Measurements from ENCODE around the gene OR8K3.

The OR8K3 gene

DNA sequence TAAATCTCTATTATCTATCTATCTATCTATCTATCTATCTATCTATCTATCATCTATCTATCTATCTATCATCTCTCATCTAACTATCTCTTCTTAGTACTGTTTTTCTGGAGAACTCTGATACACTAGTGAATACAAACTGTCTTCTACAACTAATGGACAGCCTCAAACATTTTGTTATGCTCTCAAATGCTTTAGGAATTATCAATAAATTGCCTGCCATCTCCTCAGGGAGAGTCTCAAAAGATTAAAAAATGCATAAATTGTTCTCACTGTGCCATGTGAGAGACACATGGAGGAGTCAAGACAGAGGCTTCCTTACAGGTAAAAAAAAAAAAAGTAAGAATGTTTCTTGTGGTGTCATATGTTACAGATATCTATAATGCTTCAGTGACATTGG lies at the start of gene OR8K3:
Gene OR8K3, plus strand, starts transcription at position 301 of the 400 bp plus-strand sequence. CDS start 3,163 bp downstream, outside the sequence.
- H3K4me3 ChIP-seq (ENCODE audit: control insufficient read depth, low read depth, low read length): no peak within 1 kb of the TSS
- no peak for DNase-seq (ENCODE audit: low read depth)
- TF ChIP-seq, protein P1, sequence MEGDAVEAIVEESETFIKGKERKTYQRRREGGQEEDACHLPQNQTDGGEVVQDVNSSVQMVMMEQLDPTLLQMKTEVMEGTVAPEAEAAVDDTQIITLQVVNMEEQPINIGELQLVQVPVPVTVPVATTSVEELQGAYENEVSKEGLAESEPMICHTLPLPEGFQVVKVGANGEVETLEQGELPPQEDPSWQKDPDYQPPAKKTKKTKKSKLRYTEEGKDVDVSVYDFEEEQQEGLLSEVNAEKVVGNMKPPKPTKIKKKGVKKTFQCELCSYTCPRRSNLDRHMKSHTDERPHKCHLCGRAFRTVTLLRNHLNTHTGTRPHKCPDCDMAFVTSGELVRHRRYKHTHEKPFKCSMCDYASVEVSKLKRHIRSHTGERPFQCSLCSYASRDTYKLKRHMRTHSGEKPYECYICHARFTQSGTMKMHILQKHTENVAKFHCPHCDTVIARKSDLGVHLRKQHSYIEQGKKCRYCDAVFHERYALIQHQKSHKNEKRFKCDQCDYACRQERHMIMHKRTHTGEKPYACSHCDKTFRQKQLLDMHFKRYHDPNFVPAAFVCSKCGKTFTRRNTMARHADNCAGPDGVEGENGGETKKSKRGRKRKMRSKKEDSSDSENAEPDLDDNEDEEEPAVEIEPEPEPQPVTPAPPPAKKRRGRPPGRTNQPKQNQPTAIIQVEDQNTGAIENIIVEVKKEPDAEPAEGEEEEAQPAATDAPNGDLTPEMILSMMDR (IDR thresholded peaks at IDR 0.05; ENCODE audit: control insufficient read depth, insufficient read depth, low read depth, low read length, missing control alignments): no peak

GRCh38 chr11:56271092-56271491 lies 43.9 kb upstream of the OR8K3 start:
- no peak for DNase-seq (ENCODE audit: low read depth)
- TF ChIP-seq, protein P1 (IDR thresholded peaks at IDR 0.05; ENCODE audit: control insufficient read depth, insufficient read depth, low read depth, low read length, missing control alignments): no peak
- H3K4me3 ChIP-seq (ENCODE audit: control insufficient read depth, low read depth, low read length): no peak overlapping the region

DNA sequence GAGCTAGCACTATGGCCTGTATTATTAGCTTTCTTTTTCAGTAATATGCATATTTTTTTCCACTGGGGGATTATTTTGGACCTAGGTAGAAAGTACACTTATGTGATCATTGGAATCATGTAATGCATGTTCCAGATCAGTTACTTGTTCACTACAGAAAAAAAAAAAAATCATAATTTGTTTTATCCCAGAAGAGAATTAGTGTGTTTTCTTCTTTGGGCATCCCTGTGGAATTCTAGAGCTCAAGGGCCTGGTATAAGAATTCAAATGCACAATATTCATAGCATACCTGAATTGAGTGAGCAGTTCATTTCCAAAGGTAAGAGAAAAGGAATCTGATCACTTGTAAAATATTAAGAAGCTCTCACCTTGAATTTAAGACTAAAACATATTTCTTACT lies 41.1 kb upstream of the OR8K3 start, which contains the start of gene OR5T1:
Gene OR5T1, plus strand, starts transcription at position 301 of the 400 bp plus-strand sequence. CDS start 1,485 bp downstream, outside the sequence.
- TF ChIP-seq, protein P1 (IDR thresholded peaks at IDR 0.05; ENCODE audit: control insufficient read depth, insufficient read depth, low read depth, low read length, missing control alignments): no peak
- no peak within 1 kb of the TSS for H3K4me3 ChIP-seq (ENCODE audit: control insufficient read depth, low read depth, low read length)
- DNase-seq (ENCODE audit: low read depth): no peak

DNA sequence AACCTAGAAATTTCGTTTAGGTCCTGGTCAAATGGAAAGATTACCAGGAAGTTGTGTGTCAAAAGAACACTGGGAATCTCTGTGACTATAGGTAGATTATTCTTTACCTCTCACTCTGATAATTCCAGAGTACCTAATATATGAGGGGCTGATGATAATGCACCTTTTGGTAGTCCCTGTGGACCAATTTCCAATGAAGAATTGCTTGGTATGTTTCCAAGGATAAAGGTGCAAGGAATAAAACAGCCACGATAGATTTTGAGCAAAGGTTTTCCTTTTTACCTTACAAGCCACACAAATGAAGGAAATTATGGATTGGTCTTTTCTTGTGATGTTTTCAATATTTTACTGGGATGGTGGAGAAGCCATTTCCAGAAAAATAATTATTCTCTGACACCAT lies 22.8 kb upstream of the OR8K3 start, which contains the start of gene OR8H1:
Gene OR8H1, minus strand, starts transcription at position 101 of the 400 bp plus-strand sequence. CDS start 1,192 bp downstream, outside the sequence.
- H3K4me3 ChIP-seq (ENCODE audit: control insufficient read depth, low read depth, low read length): no peak within 1 kb of the TSS
- TF ChIP-seq, protein P1 (IDR thresholded peaks at IDR 0.05; ENCODE audit: control insufficient read depth, insufficient read depth, low read depth, low read length, missing control alignments): no peak
- DNase-seq (ENCODE audit: low read depth): no peak

DNA sequence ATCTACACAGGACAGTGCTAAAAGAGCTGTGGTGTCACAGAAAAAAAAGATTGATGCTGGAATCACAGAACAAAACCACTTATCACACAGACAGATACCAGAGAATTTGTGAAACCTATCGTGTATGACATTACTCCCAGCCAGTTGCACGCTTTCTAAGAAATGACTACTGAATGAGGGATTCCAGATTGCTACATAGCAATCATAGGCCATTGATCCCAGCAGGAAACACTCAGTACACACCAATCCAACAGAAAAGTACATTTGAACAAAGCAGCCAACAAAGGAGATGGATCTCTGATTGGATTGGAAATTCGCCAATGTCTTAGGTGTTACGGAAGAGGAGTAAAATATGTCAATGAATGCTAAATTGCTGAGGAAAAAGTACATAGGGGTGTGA lies 18.0 kb upstream of the OR8K3 start:
- H3K4me3 ChIP-seq (ENCODE audit: control insufficient read depth, low read depth, low read length): no peak overlapping the region
- no peak for DNase-seq (ENCODE audit: low read depth)
- TF ChIP-seq, protein P1 (IDR thresholded peaks at IDR 0.05; ENCODE audit: control insufficient read depth, insufficient read depth, low read depth, low read length, missing control alignments): no peak

DNA sequence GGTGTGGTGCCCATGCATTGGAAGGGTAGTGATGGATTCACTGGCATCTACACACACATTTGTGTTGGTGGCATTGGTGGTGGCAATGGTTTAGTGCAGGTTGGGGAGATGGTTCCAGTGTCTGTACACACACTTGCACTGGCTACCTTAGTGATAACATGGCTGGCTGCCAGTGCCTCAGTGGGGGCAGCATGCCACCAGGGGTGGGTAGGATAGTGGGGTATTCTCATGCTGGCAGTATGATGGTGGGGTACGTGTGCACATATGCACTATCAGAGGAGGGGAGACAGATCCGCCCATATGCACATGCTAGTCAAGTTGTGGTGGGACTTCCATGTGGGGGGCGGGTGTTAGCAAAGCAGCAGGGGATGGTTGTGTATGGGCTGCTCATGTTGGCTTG lies 7.1 kb upstream of the OR8K3 start:
- TF ChIP-seq, protein P1 (IDR thresholded peaks at IDR 0.05; ENCODE audit: control insufficient read depth, insufficient read depth, low read depth, low read length, missing control alignments): no peak
- H3K4me3 ChIP-seq (ENCODE audit: control insufficient read depth, low read depth, low read length): no peak overlapping the region
- no peak for DNase-seq (ENCODE audit: low read depth)

Data from AG09309 (cell line).